Thyroid gland (tissue), 4 donors: ENCODE data around the gene ZNF593OS.

Source experiments
- POLR2A ChIP-seq, 2 donors: fragments of 450-650 bp; IDR thresholded peaks; one replicate each; pipeline ENCODE4 v1.6.1; 2017; ENCODE audit warnings: antibody characterized with exemption in 2 of 2, mild to moderate bottlenecking in 2 of 2, moderate library complexity in 1 of 2
- TF ChIP-seq, protein P1 (sequence below), 6 experiments: fragments of 200-600 bp in 3 of 6; fragments of 450-650 bp in 3 of 6; sonication (generic) in 3 of 6; IDR thresholded peaks; one replicate each; pipeline ENCODE4 v1.5.1; 2016 to 2019; ENCODE audit warnings: antibody characterized with exemption in 6 of 6, mild to moderate bottlenecking in 2 of 6, inconsistent platforms in 1 of 6, moderate library complexity in 1 of 6

DNA sequence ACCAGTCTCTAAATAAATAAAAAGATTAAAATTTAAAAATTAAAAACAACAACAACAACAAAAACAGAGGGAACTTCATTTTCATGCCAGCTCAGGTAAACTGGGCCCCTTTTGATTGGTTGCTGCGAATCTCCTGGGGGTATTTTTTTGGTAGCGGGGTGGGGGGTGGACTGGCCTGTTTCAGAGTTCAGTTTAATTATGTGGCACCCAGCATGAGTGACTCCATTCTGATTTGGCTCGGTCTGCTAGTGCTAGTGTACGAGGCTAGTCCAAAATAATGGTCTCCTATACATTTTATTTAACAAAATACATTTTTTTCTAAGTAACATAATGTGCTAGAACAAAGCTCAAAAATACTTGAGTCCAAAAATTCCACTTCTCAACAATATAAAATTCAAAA, 41.9 kb downstream of the ZNF593OS start:
- TF ChIP-seq, protein P1, sequence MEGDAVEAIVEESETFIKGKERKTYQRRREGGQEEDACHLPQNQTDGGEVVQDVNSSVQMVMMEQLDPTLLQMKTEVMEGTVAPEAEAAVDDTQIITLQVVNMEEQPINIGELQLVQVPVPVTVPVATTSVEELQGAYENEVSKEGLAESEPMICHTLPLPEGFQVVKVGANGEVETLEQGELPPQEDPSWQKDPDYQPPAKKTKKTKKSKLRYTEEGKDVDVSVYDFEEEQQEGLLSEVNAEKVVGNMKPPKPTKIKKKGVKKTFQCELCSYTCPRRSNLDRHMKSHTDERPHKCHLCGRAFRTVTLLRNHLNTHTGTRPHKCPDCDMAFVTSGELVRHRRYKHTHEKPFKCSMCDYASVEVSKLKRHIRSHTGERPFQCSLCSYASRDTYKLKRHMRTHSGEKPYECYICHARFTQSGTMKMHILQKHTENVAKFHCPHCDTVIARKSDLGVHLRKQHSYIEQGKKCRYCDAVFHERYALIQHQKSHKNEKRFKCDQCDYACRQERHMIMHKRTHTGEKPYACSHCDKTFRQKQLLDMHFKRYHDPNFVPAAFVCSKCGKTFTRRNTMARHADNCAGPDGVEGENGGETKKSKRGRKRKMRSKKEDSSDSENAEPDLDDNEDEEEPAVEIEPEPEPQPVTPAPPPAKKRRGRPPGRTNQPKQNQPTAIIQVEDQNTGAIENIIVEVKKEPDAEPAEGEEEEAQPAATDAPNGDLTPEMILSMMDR (IDR thresholded peaks at IDR 0.05): no peak
- no peak for TF ChIP-seq POLR2A (IDR thresholded peaks at IDR 0.05)
